Skin of body (tissue), 2 donors: ENCODE results near the gene TIA1. TPM values are rescaled to one million over a fixed set of nuclear protein-coding genes. Genes with fewer than 3 reads are reported as not detected.
A peak's percentile ranks its signal among the peaks of the same experiment; 100 is the strongest.
"Not testable (repeated sequence)": the region's sequence is repeated elsewhere in the genome, so short reads cannot be mapped to it uniquely, and the experiment has no call there.

ENCODE experiments used
- DNase-seq: peaks from one replicate; lab custom pipeline; 2025; lab: John Stamatoyannopoulos, UW
- total RNA-seq: library from RNA; depleted of rRNA; stranded (reverse); fragments of >200 nt; gene quantifications from one replicate; pipeline ENCODE4 v1.2.3, GENCODE V29; 2014

Gene TIA1, protein sequence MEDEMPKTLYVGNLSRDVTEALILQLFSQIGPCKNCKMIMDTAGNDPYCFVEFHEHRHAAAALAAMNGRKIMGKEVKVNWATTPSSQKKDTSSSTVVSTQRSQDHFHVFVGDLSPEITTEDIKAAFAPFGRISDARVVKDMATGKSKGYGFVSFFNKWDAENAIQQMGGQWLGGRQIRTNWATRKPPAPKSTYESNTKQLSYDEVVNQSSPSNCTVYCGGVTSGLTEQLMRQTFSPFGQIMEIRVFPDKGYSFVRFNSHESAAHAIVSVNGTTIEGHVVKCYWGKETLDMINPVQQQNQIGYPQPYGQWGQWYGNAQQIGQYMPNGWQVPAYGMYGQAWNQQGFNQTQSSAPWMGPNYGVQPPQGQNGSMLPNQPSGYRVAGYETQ
- total RNA-seq: 194 TPM

GRCh38 chr2:70248181-70248847 is at the start of gene TIA1:
TSS of gene TIA1 (minus strand) at chr2:70248628. CDS start at chr2:70248430, 198 bp downstream.
- DNase-seq: peak; percentile 99

DNA sequence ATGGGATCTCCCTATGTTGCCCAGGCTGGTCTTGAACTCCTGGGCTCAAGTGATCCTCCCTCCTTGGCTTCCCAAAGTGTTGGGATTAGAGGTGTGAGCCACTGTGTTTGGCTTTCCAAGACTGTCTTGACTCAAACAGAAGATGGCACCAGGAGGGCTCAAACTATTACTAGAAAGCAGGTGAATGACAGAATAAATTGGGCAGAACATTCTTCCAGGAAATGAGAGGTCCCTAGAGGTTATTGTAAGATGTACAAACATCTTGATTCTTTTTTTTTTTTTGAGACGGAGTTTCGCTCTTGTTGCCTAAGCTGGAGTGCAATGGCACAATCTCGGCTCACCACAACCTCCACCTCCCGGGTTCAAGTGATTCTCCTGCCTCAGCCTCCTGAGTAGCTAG is 49.4 kb upstream of the TIA1 start:
- DNase-seq: not testable (repeated sequence)

- no peak for DNase-seq
Measured at GRCh38 chr2:70283500-70284191, 35.2 kb upstream of the TIA1 start.

GRCh38 chr2:70282439-70282838 is 34.0 kb upstream of the TIA1 start:
- DNase-seq: no peak

DNA sequence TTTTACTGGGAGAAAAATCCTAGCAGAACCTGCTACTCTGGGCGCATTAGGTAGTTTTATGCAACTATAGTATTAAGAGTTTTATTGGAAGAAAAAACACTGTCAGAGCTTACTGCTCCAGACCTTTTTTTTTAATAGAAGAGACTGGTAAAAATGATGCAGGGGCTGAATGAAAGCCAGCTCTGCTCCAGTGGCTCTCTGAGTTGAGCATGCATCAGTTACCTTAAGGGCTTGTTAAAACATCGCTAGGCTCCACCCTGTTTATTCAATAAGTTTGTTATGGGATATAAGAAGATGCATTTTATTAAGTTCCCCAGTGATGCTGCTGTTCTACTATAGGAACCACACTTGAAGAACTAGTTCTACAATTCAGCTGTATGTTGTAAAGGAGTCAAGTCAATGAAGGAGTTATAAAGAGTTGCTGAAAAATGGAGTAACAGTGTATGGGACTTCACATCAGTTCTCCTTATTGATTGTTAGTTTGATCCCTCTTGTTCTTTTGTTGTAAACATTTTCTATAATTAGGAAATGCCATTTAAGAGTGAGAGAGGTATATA is 31.9 kb upstream of the TIA1 start:
- DNase-seq: no peak

DNA sequence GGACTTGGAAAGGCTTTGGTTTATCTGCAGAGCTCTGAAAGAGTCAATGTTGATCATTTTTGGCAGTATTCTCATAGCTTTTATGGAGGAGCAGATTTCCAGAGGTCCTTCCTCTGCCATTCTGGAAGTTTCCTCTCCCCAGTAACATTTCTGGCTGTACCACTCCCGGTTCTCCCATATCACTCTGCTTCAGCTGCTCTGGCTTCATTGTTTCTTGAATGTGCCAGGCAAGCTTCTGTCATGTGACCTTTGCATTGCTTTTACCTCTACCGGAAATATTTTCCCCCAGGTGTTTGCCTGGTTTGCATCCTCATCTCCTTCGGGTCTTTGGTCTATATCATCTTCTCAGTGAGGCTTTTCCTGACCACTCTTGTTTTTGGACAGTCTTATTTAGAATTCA is 21.9 kb upstream of the TIA1 start:
- no peak for DNase-seq

DNA sequence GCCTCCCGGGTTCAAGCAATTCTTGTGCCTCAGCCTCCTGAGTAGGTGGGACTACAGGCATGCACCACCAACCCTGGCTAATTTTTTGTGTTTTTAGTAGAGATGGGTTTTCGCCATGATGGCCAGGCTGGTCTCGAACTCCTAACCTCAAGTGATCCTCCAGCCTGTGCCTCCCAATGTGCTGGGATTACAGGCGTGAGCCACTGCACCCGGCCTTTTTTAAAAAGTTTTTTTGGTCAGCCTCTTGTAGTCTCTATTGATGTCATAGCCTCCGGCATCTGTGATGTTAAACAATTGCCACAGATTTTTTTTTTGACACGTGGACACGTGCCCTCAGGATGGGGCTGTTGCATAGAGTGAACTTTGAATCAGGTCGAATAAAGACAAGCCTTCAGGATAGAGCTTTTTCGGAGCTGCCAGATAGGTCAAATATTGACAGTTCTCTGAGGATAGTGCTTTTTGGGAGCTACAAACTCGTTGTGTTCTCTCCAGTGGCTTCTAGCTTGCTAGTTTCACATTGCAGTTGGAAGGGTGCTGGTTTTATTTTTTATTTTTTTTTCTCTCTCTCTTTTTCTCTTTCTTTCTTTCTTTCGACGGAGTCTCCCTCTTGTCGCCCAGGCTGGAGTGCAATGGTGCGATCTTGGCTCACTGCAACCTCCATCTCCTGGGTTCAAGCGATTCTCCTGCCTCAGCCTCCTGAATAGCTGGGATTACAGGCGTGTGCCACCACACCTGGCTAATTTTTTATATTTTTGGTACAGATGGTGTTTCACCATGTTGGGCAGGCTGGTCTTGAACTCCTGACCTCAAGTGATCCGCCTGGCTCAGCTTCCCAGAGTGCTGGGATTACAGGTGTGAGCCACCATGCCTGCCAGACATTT is 21.2 kb upstream of the TIA1 start:
- DNase-seq: not testable (repeated sequence)

DNA sequence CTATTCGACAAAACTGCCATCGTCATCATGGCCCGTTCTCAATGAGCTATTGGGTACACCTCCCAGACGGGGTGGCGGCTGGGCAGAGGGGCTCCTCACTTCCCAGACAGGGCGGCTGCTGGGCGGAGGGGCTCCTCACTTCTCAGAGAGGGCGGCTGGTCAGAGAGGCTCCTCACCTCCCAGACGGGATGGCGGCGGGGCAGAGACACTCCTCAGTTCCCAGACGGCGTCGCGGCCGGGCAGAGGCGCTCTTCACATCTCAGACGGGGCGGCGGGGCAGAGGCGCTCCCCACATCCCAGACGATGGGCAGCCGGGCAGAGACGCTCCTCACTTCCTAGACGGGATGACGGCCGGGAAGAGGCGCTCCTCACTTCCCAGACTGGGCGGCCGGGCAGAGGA is 18.5 kb upstream of the TIA1 start:
- not testable (repeated sequence) for DNase-seq

- no peak for DNase-seq
Measured at GRCh38 chr2:70261501-70261900, 13.1 kb upstream of the TIA1 start.

GRCh38 chr2:70258532-70258875 is 10.1 kb upstream of the TIA1 start:
- DNase-seq: no peak

DNA sequence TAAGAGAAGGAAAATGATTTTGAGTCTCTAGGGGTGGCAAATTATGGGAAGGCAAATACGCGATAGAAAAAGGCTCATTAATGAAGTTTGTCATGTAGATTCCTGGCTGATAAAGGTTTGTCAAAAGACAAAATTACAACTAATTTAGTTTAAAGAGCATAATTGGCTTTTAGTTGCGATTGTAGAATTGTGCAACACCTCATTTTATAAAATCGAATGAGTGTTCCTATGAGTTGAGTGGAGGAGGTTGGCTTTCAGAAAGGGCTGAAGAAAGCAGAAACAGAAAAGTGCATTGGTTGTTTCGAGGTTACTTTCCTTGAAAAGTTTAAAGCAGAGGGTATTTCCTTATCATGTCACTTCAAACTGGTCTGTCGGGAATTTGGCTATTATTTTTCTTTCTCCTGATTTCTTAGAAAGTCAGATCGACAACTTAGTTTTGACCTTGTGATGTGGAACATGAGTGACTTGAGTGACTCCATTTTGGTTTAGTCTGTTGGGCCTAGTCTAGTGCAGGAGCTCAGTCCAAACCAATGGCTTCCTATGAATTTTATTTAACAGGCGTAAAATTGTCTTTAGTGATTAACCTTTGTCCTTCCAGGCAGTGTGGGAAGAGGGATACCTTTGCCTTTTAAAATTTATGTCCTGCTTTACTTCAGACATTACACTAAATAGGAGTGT is 7.3 kb upstream of the TIA1 start:
- DNase-seq: no peak

DNA sequence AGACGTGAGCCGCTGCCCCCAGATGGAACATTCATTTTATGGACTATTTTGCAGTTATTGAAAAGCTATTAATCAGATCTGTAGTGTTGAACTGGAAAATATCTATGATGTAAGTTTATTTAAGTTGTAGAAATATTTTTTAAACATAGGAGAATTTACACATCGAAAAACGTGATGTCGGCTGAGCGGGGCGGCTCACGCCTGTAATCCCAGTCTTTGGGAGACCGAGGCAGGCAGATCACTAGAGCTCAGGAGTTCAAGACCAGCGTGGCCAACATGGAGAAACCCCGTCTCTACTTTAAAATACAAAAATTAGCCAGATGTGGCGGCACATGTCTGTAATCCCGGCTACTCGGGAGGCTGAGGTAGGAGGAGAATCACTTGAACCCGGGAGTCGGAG is 2.0 kb upstream of the TIA1 start:
- no peak for DNase-seq

DNA sequence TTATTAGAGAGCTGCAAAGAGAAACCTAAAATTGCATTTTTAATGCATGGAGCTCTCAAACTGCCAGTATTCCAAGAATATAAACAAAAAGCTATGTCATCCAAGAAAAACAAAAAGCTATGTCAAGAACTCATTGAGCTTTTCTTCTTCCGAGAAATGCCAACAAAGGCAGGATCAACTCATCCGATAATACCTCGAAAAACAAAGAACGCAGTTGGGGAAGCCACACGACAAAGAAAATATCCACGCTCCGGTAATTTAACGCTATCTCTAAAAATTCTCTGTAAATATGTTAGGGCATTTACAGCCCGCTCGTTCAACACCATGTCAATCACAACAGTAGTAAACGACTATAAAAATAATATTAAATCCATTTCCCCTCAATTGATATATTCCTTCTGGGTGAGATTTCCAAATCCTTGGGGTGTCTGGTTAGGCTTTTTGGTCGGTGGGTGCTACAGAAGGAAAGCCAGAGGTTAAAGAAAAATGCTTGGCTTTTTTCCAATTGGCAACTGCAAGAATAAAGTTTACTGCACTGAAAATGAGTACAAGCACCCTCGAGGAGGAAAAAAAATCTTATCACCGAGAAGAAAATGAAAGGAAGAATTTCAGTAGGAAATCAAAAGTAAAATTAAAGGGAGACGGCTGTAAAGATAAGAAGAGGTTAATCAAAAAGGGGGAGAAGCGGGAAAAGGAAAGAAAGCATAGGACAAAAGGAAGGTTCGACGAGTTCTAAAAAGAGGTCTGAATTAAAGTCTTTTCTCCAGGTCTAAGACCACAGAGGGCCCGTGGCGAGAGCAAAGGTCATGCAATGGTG is 856 bp downstream of the TIA1 start:
- peak; percentile 59 for DNase-seq

GRCh38 chr2:70243806-70244584 is 4.4 kb downstream of the TIA1 start:
- no peak for DNase-seq

DNA sequence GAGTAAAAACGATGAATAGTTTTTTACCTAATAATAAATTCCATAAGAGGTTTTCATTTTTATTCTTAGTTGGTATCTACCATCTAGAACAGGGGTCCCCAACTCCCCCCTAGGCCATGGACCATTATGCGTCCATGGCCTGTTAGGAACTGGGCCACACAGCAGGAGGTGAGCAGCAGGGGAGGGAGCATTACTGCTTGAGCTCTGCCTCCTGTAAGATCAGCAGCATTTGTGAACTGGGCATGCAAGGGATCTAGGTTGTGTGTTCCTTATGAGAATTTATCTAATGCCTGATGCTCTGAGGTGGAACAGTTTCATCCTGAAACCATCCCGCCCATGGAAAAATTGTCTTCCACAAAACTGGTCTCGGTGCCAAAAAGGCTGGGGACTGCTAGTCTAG is 5.9 kb downstream of the TIA1 start:
- DNase-seq: no peak

GRCh38 chr2:70241340-70241739 is 7.1 kb downstream of the TIA1 start:
- DNase-seq: no peak

DNA sequence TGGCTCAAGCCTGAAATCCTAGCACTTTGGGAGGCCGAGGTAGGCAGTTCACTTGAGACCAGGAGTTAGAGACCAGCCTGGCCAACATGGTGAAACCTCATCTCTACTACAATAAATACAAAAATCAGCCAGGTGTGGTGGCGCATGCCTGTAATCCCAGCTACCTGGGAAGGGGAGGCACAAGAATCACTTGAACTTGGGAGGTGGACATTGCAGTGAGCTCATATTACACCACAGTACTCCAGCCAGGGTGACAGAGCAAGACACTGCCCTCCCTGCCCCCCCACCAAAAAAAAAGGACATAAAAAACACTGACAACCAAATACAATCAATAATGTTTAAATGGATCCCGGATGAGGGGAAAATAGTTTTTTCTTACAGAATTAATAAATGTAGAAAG is 7.8 kb downstream of the TIA1 start:
- DNase-seq: no peak

DNA sequence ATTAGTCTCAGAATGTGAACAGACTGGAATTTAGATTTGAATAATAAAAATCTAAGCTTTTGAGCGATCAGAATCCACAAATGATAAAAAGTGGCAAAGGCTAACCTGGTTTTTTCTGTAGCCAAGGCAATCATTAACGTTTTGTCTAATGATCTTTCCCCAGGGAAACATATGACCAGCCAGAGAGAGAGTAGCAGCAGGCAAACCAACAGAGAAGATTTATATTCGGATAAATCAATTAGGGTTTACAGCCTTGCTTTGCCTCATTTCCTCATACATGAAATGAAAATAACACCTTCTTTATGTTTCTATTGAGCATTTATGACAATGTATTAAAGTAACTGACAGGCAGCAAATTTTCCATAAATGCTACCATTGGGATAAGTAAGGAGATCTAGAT is 14.5 kb downstream of the TIA1 start:
- no peak for DNase-seq

DNA sequence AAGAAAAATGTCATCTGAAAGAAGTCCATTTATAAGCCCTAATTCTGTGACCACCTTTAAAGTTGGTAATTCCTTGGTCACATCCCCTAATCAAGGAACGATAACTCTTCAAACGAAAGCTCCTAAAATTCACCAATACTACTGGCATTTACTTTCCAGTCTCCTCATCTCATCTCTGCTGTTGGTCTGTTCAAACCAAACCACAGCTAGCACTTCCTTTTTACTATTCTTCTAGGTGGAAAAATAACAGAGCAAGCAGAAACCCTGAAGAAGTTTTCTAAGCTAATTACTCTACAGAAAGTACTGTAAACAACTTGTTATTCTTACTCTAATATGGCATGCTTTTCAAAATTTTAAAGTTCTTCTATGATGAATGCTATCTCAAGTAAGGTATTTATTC is 21.6 kb downstream of the TIA1 start:
- DNase-seq: no peak
